C4-2B (cell line): Measurements from ENCODE around the gene ZNF513.

ENCODE experiments used
- CTCF ChIP-seq: fragments of 450-650 bp; conservative IDR thresholded peaks from 2 replicates; pipeline ENCODE4 v1.5.1; 2017; ENCODE audit warnings: mild to moderate bottlenecking
- ZFX ChIP-seq: fragments of 450-650 bp; IDR thresholded peaks from 2 replicates; pipeline ENCODE4 v1.6.1; 2017

DNA sequence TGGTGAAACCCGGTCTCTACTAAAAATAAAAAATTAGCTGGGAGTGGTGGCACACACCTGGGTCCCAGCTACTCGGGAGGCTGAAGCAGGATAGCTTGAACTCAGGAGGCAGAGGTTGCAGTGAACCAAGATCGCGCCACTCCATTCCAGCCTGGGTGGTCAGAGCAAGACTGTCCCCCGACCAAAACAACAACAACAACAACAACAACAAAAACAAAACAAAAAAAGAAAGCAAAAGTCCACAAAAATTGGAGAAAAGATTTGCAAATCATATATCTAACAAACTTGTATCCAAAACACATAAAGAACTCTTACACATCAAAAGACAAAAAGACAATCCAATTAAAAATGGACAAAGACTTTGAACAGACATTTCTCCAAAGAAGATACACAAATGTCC is 18.4 kb upstream of the ZNF513 start:
- TF ChIP-seq CTCF (no peak), ZFX (no peak)
